GM21619 (cell line): ENCODE data around the gene ZIC4.

Experiments used
- ATAC-seq: cut with Tn5 transposase; IDR thresholded peaks from one replicate; pipeline ENCODE4 v1.9.1; 2021; ENCODE audit not compliant: unreplicated experiment

The ZIC4 gene

GRCh38 chr3:147391781-147392624 is 14.3 kb downstream of the ZIC4 start:
- no peak for ATAC-seq

- ATAC-seq, result no peak
Measured at GRCh38 chr3:147390589-147391569, 15.5 kb downstream of the ZIC4 start.

- ATAC-seq, result no peak
Measured at GRCh38 chr3:147389717-147390116, 16.6 kb downstream of the ZIC4 start.

- ATAC-seq, result no peak
Measured at GRCh38 chr3:147388700-147389580, 17.4 kb downstream of the ZIC4 start.

GRCh38 chr3:147387885-147388699 is 18.3 kb downstream of the ZIC4 start:
- no peak for ATAC-seq

- no peak for ATAC-seq
Measured at GRCh38 chr3:147387291-147387884, 19.0 kb downstream of the ZIC4 start.

GRCh38 chr3:147385059-147386012 is 21.0 kb downstream of the ZIC4 start:
- no peak for ATAC-seq

- no peak for ATAC-seq
Measured at GRCh38 chr3:147384210-147385058, 21.9 kb downstream of the ZIC4 start.

- ATAC-seq, result no peak
Measured at GRCh38 chr3:147383617-147384016, 22.7 kb downstream of the ZIC4 start.

- no peak for ATAC-seq
Measured at GRCh38 chr3:147381596-147381995, 24.7 kb downstream of the ZIC4 start.

GRCh38 chr3:147380977-147381376 is 25.4 kb downstream of the ZIC4 start:
- no peak for ATAC-seq

GRCh38 chr3:147380387-147380951 is 25.9 kb downstream of the ZIC4 start:
- no peak for ATAC-seq

GRCh38 chr3:147379651-147380050 is 26.7 kb downstream of the ZIC4 start:
- ATAC-seq, result no peak

- no peak for ATAC-seq
Measured at GRCh38 chr3:147377412-147378367, 28.7 kb downstream of the ZIC4 start.

GRCh38 chr3:147373301-147373700 is 33.0 kb downstream of the ZIC4 start:
- ATAC-seq, result no peak

- ATAC-seq, result no peak
Measured at GRCh38 chr3:147372525-147373027, 33.8 kb downstream of the ZIC4 start.
